Psoas muscle (tissue), 8 donors: ENCODE results near the gene SYNGR3. TPM values are rescaled to one million over a fixed set of nuclear protein-coding genes. Genes with fewer than 3 reads are reported as not detected.

Source experiments
- ATAC-seq, 4 donors: fragments of 200-7000 bp; cut with Tn5 transposase; one replicate each; pipeline ENCODE4 v1.9.1; 2020; ENCODE audit warnings: moderate library complexity in 3 of 4, mild to moderate bottlenecking in 2 of 4
- DNase-seq, 2 donors: peaks; one replicate each; pipeline ENCODE4 v3.0.0-alpha.2; 2020
- H3K27ac ChIP-seq: fragments of 200-600 bp; one replicate; pipeline ENCODE4 v1.8.0; 2022
- H3K27me3 ChIP-seq, 3 donors: fragments of 200-600 bp in 1 of 3; one replicate each; pipeline versions ENCODE4 v1.6.1 to v1.8.0; 2013 to 2022; ENCODE audit warnings: low read length in 2 of 3, mild to moderate bottlenecking in 2 of 3, moderate library complexity in 1 of 3; ENCODE audit not compliant: insufficient read depth in 3 of 3
- H3K36me3 ChIP-seq, 2 donors: fragments of 200-600 bp in 1 of 2; one replicate each; pipeline versions ENCODE4 v1.6.1 to v1.8.0; 2013 to 2022; ENCODE audit warnings: low read depth in 1 of 2, mild to moderate bottlenecking in 1 of 2, moderate library complexity in 1 of 2; ENCODE audit not compliant: insufficient read depth in 1 of 2
- H3K4me1 ChIP-seq: fragments of 200-600 bp; one replicate; pipeline ENCODE4 v1.8.0; 2022
- H3K4me3 ChIP-seq: fragments of 200-600 bp; one replicate; pipeline ENCODE4 v1.8.0; 2022; ENCODE audit warnings: mild to moderate bottlenecking
- H3K9me3 ChIP-seq: fragments of 200-600 bp; one replicate; pipeline ENCODE4 v1.8.0; 2022
- CTCF ChIP-seq: fragments of 200-600 bp; IDR thresholded peaks from one replicate; pipeline ENCODE4 v1.8.0; 2022; ENCODE audit warnings: antibody characterized with exemption
- WGBS, 3 donors: extraction: QIAGEN DNeasy Blood & Tissue Kit; methylation state at CpG; one replicate each; pipeline versions ENCODE4 v1.1.6 to v1.1.7; 2013; 5-methylcytosine and 5-hydroxymethylcytosine counted together
- intact Hi-C, 2 donors: fragments of 100-400 bp; cut with DNase I; formaldehyde crosslinking; loops; one replicate each; pipeline versions ENCODE4 v1.11.0 to v1.14.2; 2022
- polyA plus RNA-seq, 3 donors: library from polyadenylated mRNA; stranded (reverse); fragments of 200-250 nt; gene quantifications; one replicate each; pipeline ENCODE4 v1.2.3, GENCODE V29; 2013
- total RNA-seq, 4 donors: library from RNA; stranded (reverse); fragmentation: NEBNext Ultra II Directional in 2 of 4; extraction: Animal tissue kit (Norgen Biotek cat#: 25700) in 2 of 4; gene quantifications; one replicate each; pipeline versions ENCODE4 v1.2.1 to v1.2.4, GENCODE V29; 2021 to 2023
- donor health status: healthy with polysubstance abuse.
- donor health status: DM: no; HTN: no; CAD: no; lungs with moderate emphysema.
- donor health status: Bipolar disorder and iron deficiency.
- donor health status: healthy.
- donor health status: DM: yes; HTN: yes; CAD: no.
- donor health status: DM: no; HTN: no; CAD: no.
- donor health status: DM: no; HTN: no; CAD: no.
- donor health status: DM: yes; HTN: yes; CAD: no.

Gene SYNGR3
- total and polyA plus RNA-seq, 7 donors, result 0.24 to 0.85 (median 0.25) TPM; not detected in 1

DNA sequence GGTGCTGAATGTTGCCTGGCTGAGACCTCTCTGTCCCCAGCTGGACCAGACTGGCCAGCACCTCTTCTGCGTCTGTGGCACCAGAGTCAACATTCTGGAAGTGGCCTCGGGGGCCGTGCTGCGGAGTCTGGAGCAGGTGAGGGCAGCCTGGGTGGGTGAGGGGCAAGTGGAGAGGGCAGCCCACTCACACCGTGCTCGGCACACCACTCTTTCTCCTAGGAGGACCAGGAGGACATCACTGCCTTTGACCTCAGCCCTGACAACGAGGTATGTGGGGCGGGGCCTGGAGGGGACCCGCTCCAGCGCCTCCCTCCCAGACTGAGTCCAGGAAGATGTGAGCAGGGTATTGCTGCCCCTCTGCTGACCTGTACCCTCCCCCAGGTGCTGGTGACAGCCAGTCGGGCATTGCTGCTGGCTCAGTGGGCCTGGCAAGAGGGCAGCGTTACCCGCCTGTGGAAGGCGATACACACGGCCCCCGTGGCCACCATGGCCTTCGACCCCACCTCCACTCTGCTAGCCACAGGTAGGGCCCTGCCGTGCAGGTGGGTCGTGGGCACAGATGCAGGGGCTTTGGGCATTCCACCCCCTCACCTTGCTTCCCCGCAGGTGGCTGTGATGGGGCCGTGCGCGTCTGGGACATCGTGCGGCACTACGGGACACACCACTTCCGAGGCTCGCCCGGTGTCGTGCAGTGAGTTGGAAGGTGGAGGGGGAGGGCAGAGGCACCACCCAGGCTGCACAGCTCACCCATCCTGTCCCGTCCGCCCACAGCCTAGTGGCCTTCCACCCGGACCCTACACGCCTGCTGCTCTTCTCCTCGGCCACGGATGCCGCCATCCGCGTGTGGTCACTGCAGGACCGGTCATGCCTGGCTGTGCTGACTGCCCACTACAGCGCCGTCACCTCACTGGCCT, 15.4 kb upstream of the SYNGR3 start:
- 90 to 92% (median 92%) methylated on average over 40 to 42 of the region's 42 CpGs for WGBS, 3 donors
- H3K4me1 ChIP-seq, result peaks cover 20% of the 10 kb centered on the region
- DNase-seq (no peak), ATAC-seq (no peak)
- no peaks in the 10 kb centered on the region for H3K9me3 ChIP-seq
- H3K4me3 ChIP-seq, result no peak overlapping the region
- intact Hi-C loops, result no loop called here
- H3K36me3 ChIP-seq, result peaks cover 8 to 53% of the 10 kb centered on the region in 2 donors
- TF ChIP-seq CTCF, result no peak
- H3K27ac ChIP-seq, result no peak overlapping the region
- H3K27me3 ChIP-seq, result no peaks in the 10 kb centered on the region

DNA sequence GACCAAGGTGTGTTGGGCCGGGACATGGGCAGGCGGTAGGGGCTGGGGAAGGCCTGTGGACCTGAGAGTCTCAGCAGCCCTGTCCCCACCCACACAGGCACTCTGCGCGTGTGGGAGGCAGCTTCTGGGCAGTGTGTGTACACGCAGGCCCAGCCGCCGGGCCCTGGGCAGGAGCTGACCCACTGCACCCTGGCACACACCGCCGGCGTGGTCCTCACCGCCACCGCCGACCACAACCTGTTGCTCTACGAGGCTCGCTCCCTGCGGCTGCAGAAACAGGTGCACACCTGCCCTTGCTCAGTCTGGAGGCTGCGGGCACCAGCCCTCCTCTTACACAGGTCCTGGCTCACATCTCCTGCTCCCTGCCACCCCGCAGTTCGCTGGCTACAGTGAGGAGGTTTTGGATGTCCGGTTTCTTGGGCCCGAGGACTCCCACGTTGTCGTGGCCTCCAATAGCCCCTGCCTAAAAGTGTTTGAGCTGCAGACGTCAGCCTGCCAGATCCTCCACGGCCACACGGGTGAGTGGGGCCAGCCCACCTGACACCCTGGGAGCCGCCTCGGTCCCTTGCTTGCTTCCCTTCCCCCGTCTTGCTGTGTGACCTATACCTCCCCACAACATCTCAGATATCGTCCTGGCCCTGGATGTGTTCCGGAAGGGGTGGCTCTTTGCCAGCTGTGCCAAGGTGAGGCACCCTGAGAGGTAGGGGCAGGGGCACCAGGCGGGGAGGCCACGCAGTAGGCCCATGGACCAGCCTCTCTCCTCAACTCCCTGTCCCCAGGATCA, 14.1 kb upstream of the SYNGR3 start:
- intact Hi-C loops, result no loop called here
- no peak overlapping the region for H3K4me3 ChIP-seq
- TF ChIP-seq CTCF, result no peak
- H3K9me3 ChIP-seq, result no peaks in the 10 kb centered on the region
- ATAC-seq (no peak), DNase-seq (peak in 1 of 2 donors; percentile 9)
- no peaks in the 10 kb centered on the region for H3K27me3 ChIP-seq
- peaks cover 28% of the 10 kb centered on the region for H3K4me1 ChIP-seq
- H3K36me3 ChIP-seq, result peaks cover 8 to 53% of the 10 kb centered on the region in 2 donors
- 90 to 93% (median 90%) methylated on average over 32 to 33 of the region's 33 CpGs for WGBS, 3 donors
- no peak overlapping the region for H3K27ac ChIP-seq

GRCh38 chr16:1976216-1976520, 13.6 kb upstream of the SYNGR3 start:
- Histone ChIP-seq H3K4me1 (peaks cover 26% of the 10 kb centered on the region), H3K9me3 (no peaks in the 10 kb centered on the region), H3K4me3 (no peak overlapping the region), H3K27me3 (no peaks in the 10 kb centered on the region), H3K27ac (no peak overlapping the region), H3K36me3 (peaks cover 8 to 53% of the 10 kb centered on the region in 2 donors)
- no peak for DNase-seq
- no peak for TF ChIP-seq CTCF
- WGBS, 3 donors, result 95 to 96% (median 96%) methylated on average over 8 of the region's 8 CpGs
- ATAC-seq, result no peak
- intact Hi-C loops, result no loop called here

- Histone ChIP-seq H3K27ac (no peak overlapping the region), H3K27me3 (no peaks in the 10 kb centered on the region), H3K4me1 (peaks cover 25% of the 10 kb centered on the region), H3K36me3 (peaks cover 8 to 53% of the 10 kb centered on the region in 2 donors), H3K4me3 (no peak overlapping the region), H3K9me3 (no peaks in the 10 kb centered on the region)
- 87 to 91% (median 91%) methylated on average over 32 to 33 of the region's 33 CpGs for WGBS, 3 donors
- ATAC-seq (no peak), DNase-seq (no peak)
- TF ChIP-seq CTCF, result no peak
- intact Hi-C loops, result no loop called here
Measured at GRCh38 chr16:1976951-1977874, 12.6 kb upstream of the SYNGR3 start.
